Ramos (cell line): ENCODE results near the gene CHDH.

Experiments
- in situ Hi-C: fragments of 300-500 bp; cut with MboI; formaldehyde crosslinking; loops from one replicate; pipeline ENCODE4 v1.14.3; 2022; ENCODE audit warnings: low sequenced_read_pairs; ENCODE audit not compliant: unreplicated experiment

Gene CHDH

DNA sequence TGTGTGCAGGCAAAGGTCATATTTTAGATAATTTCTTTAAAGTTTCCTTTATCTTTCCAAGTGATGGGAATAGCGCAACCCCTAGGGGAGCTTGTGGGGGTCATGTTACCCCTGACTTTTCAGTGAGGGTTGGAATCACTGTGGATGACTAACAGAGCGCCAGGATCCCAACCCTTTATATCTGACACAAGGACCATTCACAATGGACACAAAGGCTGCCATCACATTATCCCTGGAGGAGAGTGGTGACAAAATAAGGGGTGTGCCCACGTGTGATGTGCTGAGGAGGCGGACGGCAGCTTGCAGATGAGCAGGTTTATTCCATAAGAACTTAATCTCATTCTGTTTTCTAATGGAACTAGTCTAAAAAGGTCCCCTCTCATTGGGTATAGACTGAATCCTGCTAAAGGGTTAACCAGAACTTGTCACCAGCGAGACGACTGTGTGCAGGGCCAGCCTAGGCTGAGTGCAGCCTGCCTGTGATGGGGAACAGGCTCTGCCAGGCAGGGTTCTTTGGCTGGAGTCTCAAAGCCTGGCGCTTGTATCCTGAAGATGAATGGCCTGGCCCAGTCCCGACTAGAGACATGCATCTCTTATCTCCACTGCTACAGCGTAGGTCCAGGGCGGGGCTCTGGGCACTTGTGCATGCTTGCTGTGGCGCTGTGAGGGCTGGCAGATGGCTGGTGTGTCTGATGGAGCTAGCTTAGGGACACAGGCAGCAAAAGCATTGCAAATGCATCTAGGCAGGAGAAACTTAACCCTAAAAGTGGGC lies 50.2 kb downstream of the CHDH start:
- in situ Hi-C loops: no loop called here

GRCh38 chr3:53795176-53795575 lies 51.0 kb downstream of the CHDH start:
- in situ Hi-C loops: no loop called here

- in situ Hi-C loops: no loop called here
Measured at GRCh38 chr3:53794597-53794996, 51.6 kb downstream of the CHDH start.

DNA sequence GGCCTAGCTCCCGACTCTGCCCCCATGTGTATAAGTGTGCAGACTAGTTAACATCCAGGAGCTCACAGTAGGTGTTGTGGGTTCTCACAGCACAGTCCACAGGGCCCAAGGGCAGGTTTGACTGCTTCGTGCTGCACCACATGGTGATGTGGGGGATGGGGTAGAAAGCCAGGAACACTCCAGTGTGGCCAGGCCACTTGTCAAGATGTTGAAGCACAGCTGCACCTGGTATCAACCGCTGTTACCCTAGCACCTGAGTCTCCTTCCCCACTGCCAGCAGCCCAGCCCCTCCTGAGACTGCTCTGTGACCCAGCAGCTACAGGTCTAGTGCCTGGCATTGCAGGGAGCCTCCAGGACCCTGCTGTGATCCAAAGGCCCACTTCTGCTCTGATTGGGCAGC lies 53.4 kb downstream of the CHDH start:
- in situ Hi-C loops: no loop called here

DNA sequence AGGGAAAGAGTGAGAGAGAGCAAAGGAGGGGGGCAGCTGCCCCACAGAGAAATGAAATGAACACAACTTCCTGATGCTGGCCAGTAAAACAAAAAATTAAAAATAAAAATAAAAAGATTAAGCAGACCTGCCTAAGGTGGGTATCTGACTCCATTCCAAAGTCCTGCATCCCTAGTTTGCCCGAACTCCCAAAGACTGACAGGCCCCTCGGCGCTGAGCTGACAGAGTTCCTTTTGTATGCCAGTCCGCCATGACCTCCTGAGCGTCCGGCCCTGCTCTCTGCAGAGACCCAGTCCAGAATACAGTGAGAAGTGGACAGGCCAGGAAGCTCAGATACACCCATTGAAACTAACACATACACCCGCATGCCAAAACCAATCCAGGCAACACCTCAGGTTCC lies 54.9 kb downstream of the CHDH start:
- in situ Hi-C loops: no loop called here

GRCh38 chr3:53790470-53790869 lies 55.7 kb downstream of the CHDH start:
- in situ Hi-C loops: no loop called here

DNA sequence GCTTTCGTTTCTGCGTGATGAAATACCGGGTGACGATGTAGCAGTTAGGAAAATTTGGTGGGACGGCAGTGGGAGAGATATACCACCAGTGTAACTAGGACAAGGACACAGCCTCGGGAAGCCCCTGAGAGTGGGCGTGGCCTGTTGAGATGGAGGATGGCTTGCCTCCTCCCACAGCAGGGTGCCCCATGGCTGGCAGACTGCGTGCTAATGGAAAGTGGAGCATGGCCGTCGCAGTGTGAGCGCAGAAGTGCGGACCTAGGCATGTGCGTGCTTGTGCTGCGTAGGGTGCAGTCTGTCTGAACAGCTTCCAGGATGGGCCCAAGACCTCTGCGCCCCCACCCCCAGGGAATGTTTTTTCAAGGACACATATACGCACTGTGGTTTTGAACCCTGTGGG lies 56.8 kb downstream of the CHDH start:
- in situ Hi-C loops: no loop called here

DNA sequence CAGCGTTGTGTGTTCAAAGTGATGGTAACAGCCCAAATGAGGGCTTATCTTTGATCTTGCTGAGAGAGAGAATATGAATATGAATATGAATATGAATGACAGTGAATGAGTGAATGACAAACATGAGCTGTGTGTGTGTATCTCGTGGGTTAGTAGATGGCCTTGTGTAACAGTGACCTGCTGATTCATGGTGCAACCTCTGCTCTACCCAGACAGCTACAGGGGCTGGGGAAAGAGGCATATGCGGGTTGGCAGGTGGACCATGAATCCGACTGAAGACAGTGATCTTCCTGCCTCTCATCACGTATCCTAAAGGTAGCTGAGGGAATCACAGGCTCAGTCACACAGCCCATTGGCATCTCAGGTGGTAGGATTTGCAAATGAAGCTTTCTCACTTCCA lies 58.2 kb downstream of the CHDH start:
- in situ Hi-C loops: no loop called here

GRCh38 chr3:53787016-53787415 lies 59.2 kb downstream of the CHDH start:
- in situ Hi-C loops: no loop called here

DNA sequence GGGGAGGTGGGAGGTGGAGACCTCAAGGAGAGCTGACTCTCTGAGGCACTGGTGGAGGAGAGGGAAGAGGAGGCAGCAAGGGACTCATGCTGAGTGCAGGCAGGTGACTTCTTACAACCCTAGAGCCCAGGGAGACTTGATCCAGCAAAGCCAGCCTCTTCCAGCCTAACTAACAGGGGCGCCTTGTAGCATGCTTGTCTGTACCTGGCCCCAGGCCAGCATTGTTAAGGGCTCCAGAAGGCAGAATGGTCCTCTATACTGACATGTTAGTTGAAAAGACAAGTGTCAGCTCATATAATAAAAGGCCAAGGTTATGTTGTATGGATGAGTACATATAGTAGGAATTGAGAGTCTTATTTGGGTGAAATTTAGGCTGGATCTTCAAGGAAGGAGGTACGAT lies 65.4 kb downstream of the CHDH start:
- in situ Hi-C loops: no loop called here

DNA sequence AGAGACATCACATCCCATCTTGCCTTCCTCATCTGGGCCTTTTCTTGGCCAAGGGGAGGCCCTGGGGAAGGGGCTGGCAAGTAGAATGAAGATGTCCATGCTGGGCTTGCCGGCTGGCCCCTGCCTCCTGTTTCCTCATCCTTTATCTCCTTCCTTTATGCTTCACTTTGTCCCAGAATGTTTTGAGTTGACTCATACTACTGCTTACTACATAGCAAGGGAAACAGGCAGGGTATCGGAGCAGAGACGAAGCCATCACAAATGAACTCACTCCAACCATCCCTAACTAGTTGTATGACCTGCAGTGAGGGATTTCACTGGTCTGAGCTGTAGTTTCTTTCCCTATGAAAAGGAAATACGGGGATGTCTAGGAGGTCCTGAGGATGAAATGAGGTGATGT lies 66.0 kb downstream of the CHDH start:
- in situ Hi-C loops: no loop called here

GRCh38 chr3:53778153-53778552 lies 68.1 kb downstream of the CHDH start:
- in situ Hi-C loops: no loop called here

DNA sequence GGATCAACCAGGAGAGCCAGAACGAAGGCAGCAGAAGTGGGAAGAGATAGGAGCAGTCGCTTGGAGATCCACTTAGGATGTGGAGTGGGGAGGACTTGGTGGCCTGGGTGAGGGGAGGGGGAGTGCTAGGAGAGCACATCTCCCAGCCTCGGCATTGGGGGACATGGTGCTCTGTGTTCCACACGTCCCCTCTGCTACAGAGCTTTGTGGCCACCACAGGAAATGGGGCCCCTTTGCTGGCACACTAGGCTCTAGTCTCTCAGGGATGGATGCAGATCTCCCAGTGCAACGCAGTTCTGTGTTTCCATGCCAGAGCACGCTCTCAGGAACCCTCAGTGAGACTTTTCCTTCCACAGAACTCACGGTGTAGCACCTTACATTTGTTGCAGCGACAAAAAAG lies 68.8 kb downstream of the CHDH start:
- in situ Hi-C loops: no loop called here

DNA sequence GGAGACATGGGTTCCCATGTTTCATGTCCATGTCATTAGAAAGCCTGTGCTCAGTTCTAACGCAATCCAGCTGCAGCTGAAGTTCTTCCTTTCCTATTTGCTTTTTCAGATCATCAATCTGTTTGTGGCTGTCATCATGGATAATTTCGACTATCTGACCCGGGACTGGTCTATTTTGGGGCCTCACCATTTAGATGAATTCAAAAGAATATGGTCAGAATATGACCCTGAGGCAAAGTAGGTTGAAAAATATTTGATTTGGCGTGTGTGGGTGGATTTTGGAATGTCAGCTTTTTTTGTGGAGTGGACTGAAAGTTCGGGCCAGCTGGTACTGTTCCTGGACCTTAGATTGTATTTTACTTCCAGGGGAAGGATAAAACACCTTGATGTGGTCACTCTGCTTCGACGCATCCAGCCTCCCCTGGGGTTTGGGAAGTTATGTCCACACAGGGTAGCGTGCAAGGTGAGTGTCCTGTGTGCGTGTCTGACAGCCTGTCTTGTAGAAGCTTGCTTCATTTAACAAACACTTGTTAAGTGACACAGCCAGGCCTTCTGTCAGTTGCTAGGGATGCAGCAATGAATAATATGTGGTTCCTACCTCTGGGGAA lies 69.6 kb downstream of the CHDH start:
- in situ Hi-C loops: no loop called here

GRCh38 chr3:53775834-53776251 lies 70.4 kb downstream of the CHDH start:
- in situ Hi-C loops: no loop called here

DNA sequence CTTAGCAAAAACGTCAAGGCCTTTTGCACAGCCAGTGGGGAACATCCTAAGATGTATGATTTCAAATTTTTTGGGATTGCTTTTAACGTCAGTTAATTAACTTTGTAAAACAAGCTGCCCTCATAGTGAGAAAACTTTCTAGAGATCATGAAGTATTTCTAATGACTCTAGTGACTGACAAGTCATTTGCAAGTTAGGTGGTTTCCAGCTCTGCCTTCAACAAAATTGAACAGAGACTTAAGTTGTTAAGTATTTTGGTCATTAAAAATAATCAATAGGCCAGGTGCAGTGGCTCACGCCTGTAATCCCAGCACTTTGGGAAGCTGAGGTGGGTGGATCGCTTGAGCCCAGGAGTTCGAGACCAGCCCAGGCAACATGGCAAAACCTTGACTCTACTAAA lies 71.2 kb downstream of the CHDH start:
- in situ Hi-C loops: no loop called here

GRCh38 chr3:53774414-53774813 lies 71.8 kb downstream of the CHDH start:
- in situ Hi-C loops: no loop called here

GRCh38 chr3:53773611-53774368 lies 72.4 kb downstream of the CHDH start:
- in situ Hi-C loops: no loop called here

DNA sequence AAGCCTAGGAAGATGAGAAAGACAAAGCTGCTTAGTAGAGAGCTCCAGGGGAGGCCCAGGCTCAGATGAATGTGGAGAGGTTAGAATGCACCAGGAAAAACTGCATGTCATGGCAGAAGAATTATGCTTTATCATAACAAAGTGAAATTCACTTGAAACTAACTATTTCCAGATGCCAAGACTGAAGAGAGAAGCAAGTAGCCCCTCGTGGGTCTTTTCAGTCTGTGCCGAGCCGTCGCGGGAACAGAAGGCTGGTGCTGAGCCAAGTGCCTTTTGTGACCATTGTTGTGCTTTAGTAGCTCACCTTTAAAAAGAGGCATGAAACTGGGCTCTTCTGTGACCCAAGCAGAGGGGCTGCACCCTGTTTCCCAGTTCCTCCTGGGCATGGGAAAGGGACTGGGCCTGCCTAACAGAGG lies 73.2 kb downstream of the CHDH start:
- in situ Hi-C loops: no loop called here

- in situ Hi-C loops: no loop called here
Measured at GRCh38 chr3:53772562-53772961, 73.7 kb downstream of the CHDH start.
